ENCODE results near the gene ACBD4. TPM values are rescaled to one million over a fixed set of nuclear protein-coding genes. Genes with fewer than 3 reads are reported as not detected.

The ACBD4 gene
- total and polyA plus RNA-seq, 2 of the 13 experiments (the other 11 are each of a cell fraction or from before 2014, with no cell fraction given) = 16.1 to 26.9 TPM

DNA sequence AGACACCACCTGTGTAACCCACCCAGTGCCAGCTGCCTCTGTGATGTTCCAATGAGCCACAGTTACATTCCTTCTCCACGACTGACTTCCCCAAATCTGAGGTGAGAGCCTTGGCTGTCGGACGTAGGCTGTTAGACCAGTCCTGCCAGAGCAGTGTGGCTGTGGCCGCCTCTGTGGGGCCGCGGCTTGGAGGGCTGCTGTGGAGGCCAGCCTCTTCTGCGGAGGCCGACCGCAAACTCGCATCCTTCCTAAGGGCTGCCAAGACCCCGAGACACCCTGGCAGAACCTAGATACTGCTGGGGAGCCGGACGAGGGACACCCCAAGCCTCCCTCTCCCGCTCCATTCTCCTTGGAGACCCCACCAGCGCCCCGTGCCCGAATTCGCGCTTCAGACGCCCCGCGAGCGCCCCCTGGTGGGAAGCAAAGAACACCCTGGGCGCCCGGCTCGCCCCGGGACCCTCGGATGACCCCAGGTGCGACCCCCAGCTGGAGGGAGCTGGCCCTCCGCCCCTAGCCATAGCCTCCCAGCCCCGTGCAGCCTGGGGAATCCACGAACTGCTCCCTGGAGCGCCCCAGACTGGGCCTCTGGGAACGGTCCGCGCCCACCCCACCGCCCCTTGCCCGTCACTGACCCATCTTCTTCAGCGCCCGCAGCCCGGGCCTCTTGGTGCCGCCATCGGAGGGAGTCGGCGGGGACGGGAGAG is 3.7 kb upstream of the ACBD4 start (continued):
- no peak for TF ChIP-seq PHF5A (CRISPR knock-in tag; IDR thresholded peaks at IDR 0.05; ENCODE audit: low read depth, unreplicated experiment)
- no peak; the same call in 1 of the 2 replicates for TF ChIP-seq TOE1 (CRISPR knock-in tag; IDR thresholded peaks at IDR 0.05)
- no peak for TF ChIP-seq DNMT1 (CRISPR knock-in tag; IDR thresholded peaks at IDR 0.05)
- TF ChIP-seq CENPX (CRISPR knock-in tag; IDR thresholded peaks at IDR 0.05) = no peak
- TF ChIP-seq ZNF607 (CRISPR knock-in tag; IDR thresholded peaks at IDR 0.05; ENCODE audit: borderline replicate concordance) = no peak
- peak; percentile 27; the same call in 1 of the 2 replicates for TF ChIP-seq ZNF460 (CRISPR knock-in tag; IDR thresholded peaks at IDR 0.05; ENCODE audit: borderline replicate concordance)
- TF ChIP-seq ZNF746 (CRISPR knock-in tag; IDR thresholded peaks at IDR 0.05) = no peak; the same call in none of the 2 replicates
- no peak for TF ChIP-seq CBFB (CRISPR knock-in tag; IDR thresholded peaks at IDR 0.05)
- TF ChIP-seq, protein P1, sequence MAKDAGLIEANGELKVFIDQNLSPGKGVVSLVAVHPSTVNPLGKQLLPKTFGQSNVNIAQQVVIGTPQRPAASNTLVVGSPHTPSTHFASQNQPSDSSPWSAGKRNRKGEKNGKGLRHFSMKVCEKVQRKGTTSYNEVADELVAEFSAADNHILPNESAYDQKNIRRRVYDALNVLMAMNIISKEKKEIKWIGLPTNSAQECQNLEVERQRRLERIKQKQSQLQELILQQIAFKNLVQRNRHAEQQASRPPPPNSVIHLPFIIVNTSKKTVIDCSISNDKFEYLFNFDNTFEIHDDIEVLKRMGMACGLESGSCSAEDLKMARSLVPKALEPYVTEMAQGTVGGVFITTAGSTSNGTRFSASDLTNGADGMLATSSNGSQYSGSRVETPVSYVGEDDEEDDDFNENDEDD (CRISPR knock-in tag; IDR thresholded peaks at IDR 0.05; ENCODE audit: borderline replicate concordance) = no peak
- no peak for TF ChIP-seq TGIF2 (CRISPR knock-in tag; IDR thresholded peaks at IDR 0.05)
- TF ChIP-seq, protein P2, sequence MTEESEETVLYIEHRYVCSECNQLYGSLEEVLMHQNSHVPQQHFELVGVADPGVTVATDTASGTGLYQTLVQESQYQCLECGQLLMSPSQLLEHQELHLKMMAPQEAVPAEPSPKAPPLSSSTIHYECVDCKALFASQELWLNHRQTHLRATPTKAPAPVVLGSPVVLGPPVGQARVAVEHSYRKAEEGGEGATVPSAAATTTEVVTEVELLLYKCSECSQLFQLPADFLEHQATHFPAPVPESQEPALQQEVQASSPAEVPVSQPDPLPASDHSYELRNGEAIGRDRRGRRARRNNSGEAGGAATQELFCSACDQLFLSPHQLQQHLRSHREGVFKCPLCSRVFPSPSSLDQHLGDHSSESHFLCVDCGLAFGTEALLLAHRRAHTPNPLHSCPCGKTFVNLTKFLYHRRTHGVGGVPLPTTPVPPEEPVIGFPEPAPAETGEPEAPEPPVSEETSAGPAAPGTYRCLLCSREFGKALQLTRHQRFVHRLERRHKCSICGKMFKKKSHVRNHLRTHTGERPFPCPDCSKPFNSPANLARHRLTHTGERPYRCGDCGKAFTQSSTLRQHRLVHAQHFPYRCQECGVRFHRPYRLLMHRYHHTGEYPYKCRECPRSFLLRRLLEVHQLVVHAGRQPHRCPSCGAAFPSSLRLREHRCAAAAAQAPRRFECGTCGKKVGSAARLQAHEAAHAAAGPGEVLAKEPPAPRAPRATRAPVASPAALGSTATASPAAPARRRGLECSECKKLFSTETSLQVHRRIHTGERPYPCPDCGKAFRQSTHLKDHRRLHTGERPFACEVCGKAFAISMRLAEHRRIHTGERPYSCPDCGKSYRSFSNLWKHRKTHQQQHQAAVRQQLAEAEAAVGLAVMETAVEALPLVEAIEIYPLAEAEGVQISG (CRISPR knock-in tag; IDR thresholded peaks at IDR 0.05) = no peak; the same call in none of the 2 replicates
- TF ChIP-seq, protein P3, sequence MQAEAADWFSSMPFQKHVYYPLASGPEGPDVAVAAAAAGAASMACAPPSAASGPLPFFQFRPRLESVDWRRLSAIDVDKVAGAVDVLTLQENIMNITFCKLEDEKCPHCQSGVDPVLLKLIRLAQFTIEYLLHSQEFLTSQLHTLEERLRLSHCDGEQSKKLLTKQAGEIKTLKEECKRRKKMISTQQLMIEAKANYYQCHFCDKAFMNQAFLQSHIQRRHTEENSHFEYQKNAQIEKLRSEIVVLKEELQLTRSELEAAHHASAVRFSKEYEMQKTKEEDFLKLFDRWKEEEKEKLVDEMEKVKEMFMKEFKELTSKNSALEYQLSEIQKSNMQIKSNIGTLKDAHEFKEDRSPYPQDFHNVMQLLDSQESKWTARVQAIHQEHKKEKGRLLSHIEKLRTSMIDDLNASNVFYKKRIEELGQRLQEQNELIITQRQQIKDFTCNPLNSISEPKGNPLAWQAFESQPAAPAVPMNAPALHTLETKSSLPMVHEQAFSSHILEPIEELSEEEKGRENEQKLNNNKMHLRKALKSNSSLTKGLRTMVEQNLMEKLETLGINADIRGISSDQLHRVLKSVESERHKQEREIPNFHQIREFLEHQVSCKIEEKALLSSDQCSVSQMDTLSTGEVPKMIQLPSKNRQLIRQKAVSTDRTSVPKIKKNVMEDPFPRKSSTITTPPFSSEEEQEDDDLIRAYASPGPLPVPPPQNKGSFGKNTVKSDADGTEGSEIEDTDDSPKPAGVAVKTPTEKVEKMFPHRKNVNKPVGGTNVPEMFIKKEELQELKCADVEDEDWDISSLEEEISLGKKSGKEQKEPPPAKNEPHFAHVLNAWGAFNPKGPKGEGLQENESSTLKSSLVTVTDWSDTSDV (CRISPR knock-in tag; IDR thresholded peaks at IDR 0.05) = 0 out of 2 replicates have a peak, but pooled peaks have one; percentile 47
- 0 out of 2 replicates have a peak, but pooled peaks have one; percentile 53 for TF ChIP-seq U2AF2 (IDR thresholded peaks at IDR 0.05; ENCODE audit: low read depth, low read length)
- TF ChIP-seq, protein P4, sequence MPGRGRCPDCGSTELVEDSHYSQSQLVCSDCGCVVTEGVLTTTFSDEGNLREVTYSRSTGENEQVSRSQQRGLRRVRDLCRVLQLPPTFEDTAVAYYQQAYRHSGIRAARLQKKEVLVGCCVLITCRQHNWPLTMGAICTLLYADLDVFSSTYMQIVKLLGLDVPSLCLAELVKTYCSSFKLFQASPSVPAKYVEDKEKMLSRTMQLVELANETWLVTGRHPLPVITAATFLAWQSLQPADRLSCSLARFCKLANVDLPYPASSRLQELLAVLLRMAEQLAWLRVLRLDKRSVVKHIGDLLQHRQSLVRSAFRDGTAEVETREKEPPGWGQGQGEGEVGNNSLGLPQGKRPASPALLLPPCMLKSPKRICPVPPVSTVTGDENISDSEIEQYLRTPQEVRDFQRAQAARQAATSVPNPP (CRISPR knock-in tag; IDR thresholded peaks at IDR 0.05) = no peak
- TF ChIP-seq ZSCAN29 (CRISPR knock-in tag; conservative IDR thresholded peaks at IDR 0.05) = no peak
- peak; percentile 51 for TF ChIP-seq ZNF547 (CRISPR knock-in tag; IDR thresholded peaks at IDR 0.05)
- TF ChIP-seq AKAP8 (CRISPR knock-in tag; IDR thresholded peaks at IDR 0.05) = no peak
- TF ChIP-seq RORA (CRISPR knock-in tag; IDR thresholded peaks at IDR 0.05) = no peak
- TF ChIP-seq FOXA3 (CRISPR knock-in tag; IDR thresholded peaks at IDR 0.05) = no peak
- TF ChIP-seq ZNF788 (CRISPR knock-in tag; IDR thresholded peaks at IDR 0.05; ENCODE audit: borderline replicate concordance) = no peak
- TF ChIP-seq U2AF1 (optimal IDR thresholded peaks at IDR 0.05; ENCODE audit: low read depth, low read length) = no peak
